TTC549 (cell line): ENCODE results near the gene PIGL.

Experiments used
- FAIRE-seq: peaks from 2 replicates; lab custom pipeline; 2012; peaks lifted over from hg19 to GRCh38; lab: Jason Lieb, UNC

Gene PIGL

GRCh38 chr17:16354585-16354984, 137.6 kb downstream of the PIGL start:
- FAIRE-seq = no peak

- FAIRE-seq = no peak
Observed at GRCh38 chr17:16358394-16358793, 141.4 kb downstream of the PIGL start.

GRCh38 chr17:16361874-16362273, 144.9 kb downstream of the PIGL start:
- FAIRE-seq = no peak

GRCh38 chr17:16363749-16364536, 146.9 kb downstream of the PIGL start:
- FAIRE-seq = peak; percentile 15

GRCh38 chr17:16364625-16365024, 147.6 kb downstream of the PIGL start:
- FAIRE-seq = no peak

- no peak for FAIRE-seq
Observed at GRCh38 chr17:16371742-16372141, 154.7 kb downstream of the PIGL start.

- FAIRE-seq = no peak
Observed at GRCh38 chr17:16374146-16374938, 157.3 kb downstream of the PIGL start.
